ENCODE measurements around the gene ZNF396. TPM values are rescaled to one million over a fixed set of nuclear protein-coding genes. Genes with fewer than 3 reads are reported as not detected.

ZNF396 gene
- 0.03 and 0.25 TPM in 2 replicates for total RNA-seq (2014; rRNA removed; shearing (Covaris generic))

GRCh38 chr18:35376742-35377695, at the start of gene ZNF396:
ZNF396 (minus strand) TSS chr18:35377337; CDS start chr18:35374292, 3,045 bp downstream.
- in situ Hi-C loops (cut with HindIII; ENCODE audit: low sequenced_read_pairs), result no loop called here
- no peak for DNase-seq (ENCODE audit: low spot score)

GRCh38 chr18:35426786-35427185, 49.6 kb upstream of the ZNF396 start:
- no peak for DNase-seq (ENCODE audit: low spot score)
- in situ Hi-C loops (cut with HindIII; ENCODE audit: low sequenced_read_pairs), result no loop called here

GRCh38 chr18:35424356-35424755, 47.2 kb upstream of the ZNF396 start:
- in situ Hi-C loops (cut with HindIII; ENCODE audit: low sequenced_read_pairs), result no loop called here

GRCh38 chr18:35422237-35422636, 45.1 kb upstream of the ZNF396 start:
- in situ Hi-C loops (cut with HindIII; ENCODE audit: low sequenced_read_pairs), result no loop called here
- no peak for DNase-seq (ENCODE audit: low spot score)

More at GRCh38 chr18:35424356-35424755, 47.2 kb upstream of the ZNF396 start:
- no peak for DNase-seq (ENCODE audit: low spot score)

- in situ Hi-C loops (cut with HindIII; ENCODE audit: low sequenced_read_pairs), result no loop called here
- DNase-seq (ENCODE audit: low spot score), result no peak
These were observed 41.5 kb upstream of the ZNF396 start for GRCh38 chr18:35418610-35419009.

GRCh38 chr18:35417223-35417622, 40.1 kb upstream of the ZNF396 start:
- no peak for DNase-seq (ENCODE audit: low spot score)
- in situ Hi-C loops (cut with HindIII; ENCODE audit: low sequenced_read_pairs), result no loop called here

- in situ Hi-C loops (cut with HindIII; ENCODE audit: low sequenced_read_pairs), result no loop called here
- DNase-seq (ENCODE audit: low spot score), result peak; percentile 3
These were observed 38.5 kb upstream of the ZNF396 start for GRCh38 chr18:35415511-35416073.

- in situ Hi-C loops (cut with HindIII; ENCODE audit: low sequenced_read_pairs), result no loop called here
- no peak for DNase-seq (ENCODE audit: low spot score)
These were observed 36.0 kb upstream of the ZNF396 start for GRCh38 chr18:35413163-35413511.

- no peak for DNase-seq (ENCODE audit: low spot score)
- in situ Hi-C loops (cut with HindIII; ENCODE audit: low sequenced_read_pairs), result no loop called here
These were observed 34.7 kb upstream of the ZNF396 start for GRCh38 chr18:35411625-35412351.

- DNase-seq (ENCODE audit: low spot score), result no peak
- in situ Hi-C loops (cut with HindIII; ENCODE audit: low sequenced_read_pairs), result no loop called here
These were observed 33.4 kb upstream of the ZNF396 start for GRCh38 chr18:35410561-35410960.

- in situ Hi-C loops (cut with HindIII; ENCODE audit: low sequenced_read_pairs), result no loop called here
- DNase-seq (ENCODE audit: low spot score), result no peak
These were observed 32.8 kb upstream of the ZNF396 start for GRCh38 chr18:35409911-35410310.

GRCh38 chr18:35408843-35409261, 31.7 kb upstream of the ZNF396 start:
- in situ Hi-C loops (cut with HindIII; ENCODE audit: low sequenced_read_pairs), result no loop called here
- DNase-seq (ENCODE audit: low spot score), result no peak

- peak; percentile 81 for DNase-seq (ENCODE audit: low spot score)
- in situ Hi-C loops (cut with HindIII; ENCODE audit: low sequenced_read_pairs), result no loop called here
These were observed 30.8 kb upstream of the ZNF396 start for GRCh38 chr18:35407871-35408481.

GRCh38 chr18:35406666-35407065, 29.5 kb upstream of the ZNF396 start:
- in situ Hi-C loops (cut with HindIII; ENCODE audit: low sequenced_read_pairs), result no loop called here
- DNase-seq (ENCODE audit: low spot score), result no peak

- in situ Hi-C loops (cut with HindIII; ENCODE audit: low sequenced_read_pairs), result no loop called here
These were observed 20.8 kb upstream of the ZNF396 start for GRCh38 chr18:35397976-35398375.

GRCh38 chr18:35393716-35394115, 16.6 kb upstream of the ZNF396 start:
- in situ Hi-C loops (cut with HindIII; ENCODE audit: low sequenced_read_pairs), result no loop called here
- no peak for DNase-seq (ENCODE audit: low spot score)

More at GRCh38 chr18:35397976-35398375, 20.8 kb upstream of the ZNF396 start:
- no peak for DNase-seq (ENCODE audit: low spot score)

- DNase-seq (ENCODE audit: low spot score), result no peak
- in situ Hi-C loops (cut with HindIII; ENCODE audit: low sequenced_read_pairs), result no loop called here
These were observed 15.2 kb upstream of the ZNF396 start for GRCh38 chr18:35392375-35392774.

- in situ Hi-C loops (cut with HindIII; ENCODE audit: low sequenced_read_pairs), result no loop called here
- DNase-seq (ENCODE audit: low spot score), result no peak
These were observed 14.0 kb upstream of the ZNF396 start for GRCh38 chr18:35390951-35391700.

GRCh38 chr18:35389095-35389618, 12.0 kb upstream of the ZNF396 start:
- in situ Hi-C loops (cut with HindIII; ENCODE audit: low sequenced_read_pairs), result no loop called here
- DNase-seq (ENCODE audit: low spot score), result peak; percentile 3
